HG02623 (cell line): ENCODE measurements around the gene TGFB1.
A peak's percentile ranks its signal among the peaks of the same experiment; 100 is the strongest.
"Not testable (repeated sequence)": the region's sequence is repeated elsewhere in the genome, so short reads cannot be mapped to it uniquely, and the experiment has no call there.

ENCODE experiments used
- ATAC-seq: cut with Tn5 transposase; IDR thresholded peaks from one replicate; pipeline ENCODE4 v1.9.1; 2021; ENCODE audit warnings: moderate library complexity; ENCODE audit not compliant: unreplicated experiment

TGFB1 gene

DNA sequence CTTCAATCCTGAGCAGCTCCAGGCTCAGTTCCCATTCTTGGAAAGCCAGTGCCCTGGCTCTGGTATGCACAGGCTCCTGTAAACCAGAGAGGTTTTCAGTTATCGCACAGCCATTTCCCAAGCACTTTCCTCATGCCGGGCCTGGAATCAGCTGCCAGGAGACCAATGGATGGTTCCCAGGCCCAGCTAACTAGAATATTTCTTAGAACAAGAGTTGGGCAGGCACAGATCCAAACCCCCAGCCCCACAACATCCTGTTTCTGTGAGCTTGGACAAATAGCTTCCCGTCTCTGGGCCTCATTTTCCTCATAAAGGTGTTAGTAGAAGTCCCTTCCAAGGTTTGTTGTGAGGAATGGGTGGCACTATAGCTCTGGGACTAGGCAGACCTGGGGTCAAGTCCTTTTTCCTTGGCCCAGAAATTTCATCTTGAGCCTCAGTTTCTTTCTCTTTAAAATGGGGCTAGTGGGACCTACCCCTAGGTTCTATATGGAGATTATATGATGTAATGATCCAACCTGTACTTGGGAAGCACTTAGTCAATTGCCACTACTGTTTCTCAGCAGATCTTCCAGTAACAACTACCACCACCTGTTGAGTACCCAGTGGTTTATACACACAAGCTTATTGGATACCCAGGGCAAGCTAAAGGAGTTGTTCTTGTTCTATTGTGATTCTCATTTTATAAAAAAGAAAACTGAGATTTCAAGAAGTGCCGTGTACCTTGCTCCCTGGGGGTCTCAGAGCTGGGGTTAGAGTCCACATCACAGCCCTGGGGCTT lies 48.8 kb downstream of the TGFB1 start:
- ATAC-seq: no peak

DNA sequence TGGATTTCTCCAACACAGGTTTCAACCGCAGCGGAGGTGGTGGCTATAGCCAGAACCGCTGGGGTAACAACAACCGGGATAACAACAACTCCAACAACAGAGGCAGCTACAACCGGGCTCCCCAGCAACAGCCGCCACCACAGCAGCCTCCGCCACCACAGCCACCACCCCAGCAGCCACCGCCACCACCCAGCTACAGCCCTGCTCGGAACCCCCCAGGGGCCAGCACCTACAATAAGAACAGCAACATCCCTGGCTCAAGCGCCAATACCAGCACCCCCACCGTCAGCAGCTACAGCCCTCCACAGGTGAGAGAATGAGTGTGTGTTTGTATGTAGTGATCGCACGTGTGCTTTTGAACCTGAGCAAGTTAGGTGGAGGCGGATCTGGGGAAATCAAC lies 49.8 kb downstream of the TGFB1 start:
- ATAC-seq: no peak

DNA sequence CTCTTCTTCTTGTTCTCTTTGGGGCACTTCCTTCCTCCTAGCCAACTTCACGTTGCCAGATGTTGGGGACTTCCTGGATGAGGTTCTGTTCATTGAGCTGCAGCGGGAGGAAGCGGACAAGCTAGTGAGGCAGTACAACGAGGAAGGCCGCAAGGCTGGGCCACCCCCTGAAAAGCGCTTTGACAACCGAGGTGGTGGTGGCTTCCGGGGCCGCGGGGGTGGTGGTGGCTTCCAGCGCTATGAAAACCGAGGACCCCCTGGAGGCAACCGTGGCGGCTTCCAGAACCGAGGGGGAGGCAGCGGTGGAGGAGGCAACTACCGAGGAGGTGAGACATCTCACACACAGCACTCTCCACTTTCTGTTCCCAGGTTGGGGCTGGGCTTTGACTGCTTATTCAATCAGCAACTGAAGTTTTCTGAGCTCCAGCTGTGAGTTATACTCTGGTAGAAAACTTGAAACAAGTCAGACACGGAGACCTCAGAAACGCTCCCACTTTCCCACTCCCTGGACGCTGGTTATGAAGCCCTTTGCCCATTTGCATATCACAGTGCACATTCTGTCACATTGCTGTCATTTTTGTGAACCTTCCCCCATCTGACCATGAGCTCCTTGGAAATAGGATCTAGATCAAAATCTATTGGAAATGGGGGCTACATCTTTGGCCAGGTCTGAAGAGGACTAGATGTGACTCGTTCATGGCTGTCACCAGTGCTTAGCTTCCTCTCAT lies 50.9 kb downstream of the TGFB1 start:
- ATAC-seq: no peak

DNA sequence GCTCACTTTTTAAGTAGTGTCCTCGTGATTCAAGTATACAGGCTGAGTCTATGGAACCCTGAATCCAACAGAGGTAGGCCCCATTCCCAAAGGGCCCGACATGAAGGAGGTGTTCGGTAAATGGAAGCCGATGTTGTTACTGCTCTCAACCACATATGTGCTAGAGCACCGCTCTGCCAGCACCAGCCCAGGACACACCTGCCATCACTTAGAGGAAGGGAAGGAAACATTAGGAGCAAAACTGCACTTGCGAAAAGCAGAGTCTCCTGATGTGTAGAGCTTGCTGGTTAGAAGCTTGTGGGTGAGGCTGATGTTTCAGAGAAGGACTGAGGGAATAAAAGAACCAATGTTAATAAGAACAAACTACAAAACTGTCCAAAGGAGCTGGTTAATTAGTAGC lies 53.2 kb downstream of the TGFB1 start:
- no peak for ATAC-seq

DNA sequence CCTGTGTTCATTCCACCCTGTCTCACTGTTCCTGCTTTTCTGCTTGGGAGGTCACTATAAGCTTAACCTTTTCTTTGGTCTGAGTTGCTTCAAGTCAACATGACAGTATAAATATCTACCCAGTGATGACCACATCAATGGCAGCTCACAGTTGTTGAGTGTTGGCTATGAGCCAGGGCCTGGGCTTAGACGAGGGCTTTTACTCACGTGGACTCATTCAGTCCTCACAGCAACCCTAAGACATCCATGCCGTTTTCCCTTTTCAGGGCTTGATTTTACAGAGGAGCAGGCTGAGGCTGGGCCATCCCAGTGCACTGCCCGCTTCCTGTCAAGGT lies 54.0 kb downstream of the TGFB1 start:
- no peak for ATAC-seq

DNA sequence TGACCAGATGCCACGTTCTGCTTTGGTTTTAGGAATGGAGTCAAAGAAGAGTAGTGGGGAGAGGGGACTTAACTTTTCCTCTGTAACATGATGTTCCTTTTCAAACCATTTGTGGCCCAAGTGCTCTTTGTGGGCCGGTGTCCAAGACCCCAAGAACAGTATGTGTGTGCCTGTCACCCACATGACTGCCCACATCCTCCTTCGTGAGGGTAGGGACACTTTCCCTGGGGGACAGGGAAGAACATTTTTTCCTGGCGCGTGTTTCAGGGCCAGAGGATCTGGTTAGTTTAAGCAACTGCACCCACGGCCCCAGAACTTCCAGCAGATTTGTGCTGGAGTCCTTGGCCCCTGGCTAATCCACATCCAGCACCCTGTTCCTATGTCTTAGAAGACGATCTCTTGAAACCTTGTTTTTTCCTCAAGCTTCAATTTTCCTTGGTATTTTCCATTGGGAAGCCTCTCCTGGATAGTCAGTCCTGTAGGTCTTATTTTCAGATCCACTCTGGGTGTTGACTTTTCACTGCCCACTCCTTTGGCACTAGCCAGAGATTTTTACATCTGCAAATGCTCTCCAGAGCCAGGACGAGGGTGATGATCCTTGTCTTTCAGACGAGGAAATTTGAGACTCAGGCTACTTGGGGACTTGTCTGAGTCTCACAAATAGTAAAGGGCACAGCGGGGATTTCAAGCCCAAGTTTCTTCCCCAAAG lies 54.5 kb downstream of the TGFB1 start:
- ATAC-seq: no peak

DNA sequence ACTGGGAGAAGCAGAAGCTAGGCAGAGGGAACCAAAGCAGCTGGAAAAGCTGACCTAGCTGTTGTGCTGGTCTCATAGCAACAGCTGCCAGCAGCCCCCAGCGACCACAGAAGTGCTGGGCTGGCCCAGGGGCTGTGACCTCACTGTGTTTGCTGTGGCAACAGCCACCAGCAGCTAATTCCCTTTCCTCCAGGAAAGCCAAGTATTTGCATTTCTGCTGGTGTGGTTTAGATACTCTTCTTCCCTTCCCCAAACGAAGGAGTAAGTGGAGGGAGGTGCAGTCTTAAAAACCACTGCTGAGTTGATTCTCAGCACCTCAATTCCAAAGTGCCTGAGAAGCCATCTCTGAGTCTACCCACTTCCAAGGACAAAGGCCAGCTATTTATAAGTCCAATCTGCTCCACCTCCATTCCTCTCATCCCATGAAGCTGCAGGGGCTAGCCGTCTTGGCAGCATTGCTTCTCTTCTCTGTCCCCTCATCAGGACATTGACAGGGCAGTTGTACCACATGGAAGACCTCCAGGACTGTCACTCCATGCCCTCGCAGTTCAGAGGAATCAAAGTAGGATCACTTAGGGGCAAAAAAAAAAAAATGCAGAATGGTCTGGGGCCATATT lies 55.3 kb downstream of the TGFB1 start:
- no peak for ATAC-seq

DNA sequence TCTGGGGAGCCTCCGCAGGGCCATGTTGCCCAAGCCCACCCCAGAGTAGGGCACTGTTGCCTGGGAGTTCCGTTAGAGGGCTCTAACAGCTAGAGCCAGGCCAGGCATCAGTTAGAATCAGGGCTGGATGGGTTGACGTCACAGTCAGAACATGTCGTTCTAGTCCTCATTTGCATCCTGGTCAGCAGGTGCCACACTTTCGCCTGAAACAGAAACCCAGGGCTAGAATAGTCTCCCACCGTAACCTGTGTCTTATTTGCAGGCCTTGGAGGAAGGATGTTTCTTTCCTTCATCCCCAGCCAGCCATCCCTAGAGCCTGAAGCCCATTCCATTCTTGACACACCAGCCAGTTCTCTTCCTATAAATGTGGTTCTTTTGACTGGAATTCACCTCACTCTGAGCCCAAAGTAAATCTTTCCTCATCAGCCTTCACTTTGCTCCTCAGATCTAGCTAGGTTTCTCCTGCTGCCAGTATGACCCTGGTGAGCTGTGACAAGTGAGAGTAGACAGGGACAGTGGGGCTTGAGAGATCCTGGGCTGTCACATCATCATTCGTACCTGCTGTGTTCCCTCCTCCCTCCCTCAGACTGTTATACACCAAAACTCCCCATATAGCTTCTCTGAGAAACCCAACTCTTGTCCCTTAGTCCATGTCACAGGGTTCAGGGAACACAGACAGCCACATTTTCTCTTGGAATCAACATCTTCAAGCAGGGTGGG lies 55.9 kb downstream of the TGFB1 start:
- peak; percentile 64 for ATAC-seq

DNA sequence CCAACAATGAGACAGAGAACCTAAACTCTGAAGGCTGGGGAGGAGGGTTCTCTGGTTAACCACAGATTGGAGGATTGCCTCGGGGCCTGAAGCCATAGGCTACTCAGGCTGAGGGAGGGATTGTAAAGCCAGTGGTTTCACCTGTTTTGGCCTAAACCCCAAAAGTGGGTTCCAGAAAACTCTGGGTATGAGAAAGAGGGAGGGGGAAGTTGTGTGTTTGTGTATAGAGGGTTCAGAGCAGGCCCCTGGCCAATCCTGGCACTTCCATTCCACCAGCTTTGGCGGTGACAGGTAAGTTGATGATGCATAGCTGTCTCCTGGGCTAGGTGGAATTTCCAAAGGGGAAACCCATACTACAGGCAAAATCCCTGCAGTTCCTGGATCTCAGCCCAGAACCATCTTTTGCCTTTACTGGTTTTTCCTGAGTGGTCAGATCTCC lies 57.3 kb downstream of the TGFB1 start:
- no peak for ATAC-seq

DNA sequence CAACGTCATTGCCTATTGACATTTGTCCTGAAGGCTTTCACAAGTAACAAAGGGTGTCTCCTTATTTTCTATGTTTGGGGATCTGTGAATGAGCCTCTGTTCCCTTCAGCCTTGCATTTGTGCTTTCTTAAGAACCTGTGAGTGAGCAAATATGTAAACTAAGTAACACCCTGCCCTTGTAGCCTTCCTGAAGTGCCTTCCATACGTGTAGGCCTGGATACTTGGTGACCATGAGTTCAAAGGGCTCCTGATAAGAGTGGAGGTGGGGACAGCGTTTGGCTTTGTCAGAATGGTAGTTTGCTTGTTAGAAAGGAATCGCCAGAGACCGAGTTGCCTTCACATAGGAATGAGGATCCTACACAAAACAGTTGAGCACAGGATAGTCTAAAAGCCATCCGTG lies 58.2 kb downstream of the TGFB1 start:
- no peak for ATAC-seq

DNA sequence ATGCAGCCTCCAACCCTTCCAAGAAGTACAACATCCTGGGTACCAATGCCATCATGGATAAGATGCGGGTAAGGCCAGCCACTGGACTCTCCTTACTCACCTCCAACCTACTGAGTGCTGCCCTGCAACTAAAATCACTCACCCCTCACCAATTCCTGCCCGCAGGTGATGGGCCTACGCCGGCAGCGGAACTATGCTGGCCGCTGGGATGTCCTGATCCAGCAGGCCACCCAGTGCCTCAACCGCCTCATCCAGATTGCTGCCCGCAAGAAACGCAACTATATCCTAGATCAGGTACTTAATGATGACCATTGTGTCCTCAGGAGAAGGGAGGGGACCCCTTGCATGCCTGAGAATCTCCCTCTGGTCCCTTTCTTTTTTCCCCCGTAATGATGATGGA lies 59.3 kb downstream of the TGFB1 start:
- no peak for ATAC-seq

DNA sequence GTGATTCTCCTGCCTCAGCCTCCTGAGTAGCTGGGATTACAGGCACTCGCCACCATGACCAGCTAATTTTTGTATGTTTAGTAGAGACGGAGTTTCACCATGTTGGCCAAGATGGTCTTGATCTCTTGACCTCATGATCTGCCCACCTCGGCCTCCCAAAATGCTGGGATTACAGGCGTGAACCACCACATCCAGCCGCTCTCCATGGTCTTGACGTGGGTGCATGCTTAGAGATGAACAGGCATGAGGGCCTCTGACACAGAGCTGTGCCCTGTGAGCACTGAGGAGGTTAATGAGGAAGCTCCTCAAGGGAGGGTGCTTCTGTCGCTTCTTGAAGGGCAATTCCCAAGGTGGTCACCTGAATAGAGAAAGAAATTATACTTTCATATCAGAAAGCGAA lies 63.9 kb downstream of the TGFB1 start:
- not testable (repeated sequence) for ATAC-seq

DNA sequence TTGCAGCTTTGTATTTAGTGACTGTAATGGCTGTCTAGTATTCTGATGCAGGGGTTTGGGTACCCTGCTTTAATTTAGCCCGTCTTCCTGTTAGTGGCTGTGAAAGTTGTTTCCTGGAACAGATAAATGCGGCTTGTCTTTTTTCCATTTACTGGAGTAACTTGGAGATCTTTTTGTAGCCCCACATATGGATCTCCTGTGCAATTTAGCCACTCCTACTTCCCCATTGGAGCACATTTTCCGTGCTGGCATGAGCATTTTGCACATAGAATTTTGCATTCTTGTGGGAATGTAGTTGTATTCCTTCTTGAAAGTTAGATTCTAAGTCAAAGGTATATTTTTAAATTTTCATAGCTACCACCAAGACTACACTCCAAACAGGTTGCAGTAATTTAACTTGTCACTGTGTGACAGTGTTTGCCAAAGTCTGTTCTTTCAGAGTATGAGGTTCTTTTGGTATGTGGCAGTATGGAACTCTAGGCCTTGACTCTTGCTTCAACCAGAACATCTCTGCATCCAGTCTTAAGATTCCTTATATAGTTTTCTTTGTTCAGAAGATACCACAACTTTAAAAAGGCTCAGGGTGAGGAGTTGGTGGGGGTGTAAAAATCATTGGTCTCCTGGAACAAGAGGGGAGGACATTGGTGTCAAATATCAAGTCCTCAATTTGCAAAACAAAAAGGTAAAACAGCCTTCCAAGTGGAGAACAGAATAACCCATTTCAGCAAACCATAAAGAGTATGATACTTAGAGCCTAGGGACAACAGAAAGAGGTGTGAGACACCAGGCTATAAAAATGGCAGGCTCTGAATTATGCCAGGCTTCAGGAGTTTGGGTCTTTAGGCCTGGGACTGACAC lies 64.8 kb downstream of the TGFB1 start:
- ATAC-seq: no peak
